Neural progenitor cell (in vitro differentiated cells): Measurements from ENCODE around the gene PDE1C.

Experiments used
- CTCF ChIP-seq: fragments of 200-600 bp; sonication (generic); IDR thresholded peaks from 2 replicates; pipeline ENCODE4 v1.5.1; 2017; ENCODE audit warnings: antibody characterized with exemption, mild to moderate bottlenecking
- EZH2 ChIP-seq: fragments of 200-600 bp; sonication (generic); IDR thresholded peaks from 2 replicates; pipeline ENCODE4 v1.6.1; 2017; ENCODE audit warnings: antibody characterized with exemption, mild to moderate bottlenecking, moderate library complexity

DNA sequence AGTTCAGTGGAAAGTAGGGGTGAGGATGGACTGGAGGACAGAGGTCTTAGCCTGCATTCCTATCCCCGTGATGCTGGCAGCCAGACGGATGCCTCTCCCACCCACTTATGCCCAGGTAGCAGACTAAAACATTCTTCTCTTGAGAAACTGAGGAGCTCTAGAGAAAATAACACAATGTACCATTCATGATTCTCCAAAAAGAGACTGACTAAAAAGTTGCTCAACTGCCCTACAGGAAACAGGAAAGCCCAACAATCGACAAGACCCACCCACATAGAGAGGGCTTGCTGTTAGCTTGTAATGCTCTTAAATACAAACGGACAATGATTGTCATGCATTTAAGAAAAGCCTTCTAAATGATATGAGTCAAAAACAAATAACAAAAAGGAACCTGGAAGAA, 33.2 kb upstream of the PDE1C start:
- no peak for TF ChIP-seq EZH2
- no peak for TF ChIP-seq CTCF
